Mucosa of rectum (tissue), 2 donors: ENCODE results near the gene ZCCHC14.
"Not testable (repeated sequence)": the region's sequence is repeated elsewhere in the genome, so short reads cannot be mapped to it uniquely, and the experiment has no call there.

Experiments used
- H3K27ac ChIP-seq, 2 donors: one replicate each; pipeline ENCODE4 v1.7.0; 2013; ENCODE audit warnings: inconsistent platforms in 2 of 2, low read depth in 2 of 2, low read length in 2 of 2
- H3K27me3 ChIP-seq, 2 donors: one replicate each; pipeline ENCODE4 v1.7.0; 2013; ENCODE audit warnings: low read length in 2 of 2; ENCODE audit not compliant: control insufficient read depth in 2 of 2, insufficient read depth in 2 of 2
- H3K36me3 ChIP-seq, 2 donors: one replicate each; pipeline ENCODE4 v1.7.0; 2013; ENCODE audit warnings: low read length in 2 of 2; ENCODE audit not compliant: control insufficient read depth in 2 of 2, insufficient read depth in 2 of 2
- H3K4me1 ChIP-seq, 2 donors: one replicate each; pipeline ENCODE4 v1.7.0; 2013; ENCODE audit warnings: low read length in 2 of 2, mild to moderate bottlenecking in 1 of 2; ENCODE audit not compliant: control insufficient read depth in 2 of 2, insufficient read depth in 2 of 2
- H3K4me3 ChIP-seq, 2 donors: one replicate each; pipeline ENCODE4 v1.7.0; 2013; ENCODE audit warnings: low read length in 2 of 2
- H3K9ac ChIP-seq, 2 donors: one replicate each; pipeline ENCODE4 v1.7.0; 2013; ENCODE audit warnings: low read length in 2 of 2, low read depth in 1 of 2, mild to moderate bottlenecking in 1 of 2
- H3K9me3 ChIP-seq, 2 donors: one replicate each; pipeline ENCODE4 v1.7.0; 2013; ENCODE audit warnings: low read length in 2 of 2; ENCODE audit not compliant: control insufficient read depth in 2 of 2
- donor health status: healthy.
- donor health status: Normal muscosa, but diverticular disease.

Gene ZCCHC14

GRCh38 chr16:87489434-87490045, 3.3 kb downstream of the ZCCHC14 start:
- peak overlapping the region; percentile 26 to 75 for H3K4me3 ChIP-seq
- H3K9me3 ChIP-seq: no peaks in the 10 kb centered on the region
- peak overlapping the region; percentile 0 to 13 for H3K9ac ChIP-seq
- peak overlapping the region in 1 of 2 donors; percentile 44 for H3K27ac ChIP-seq
- no peaks in the 10 kb centered on the region for H3K27me3 ChIP-seq
- H3K4me1 ChIP-seq: peaks cover 35 to 67% of the 10 kb centered on the region in 2 donors
- no peaks in the 10 kb centered on the region for H3K36me3 ChIP-seq

GRCh38 chr16:87488960-87489359, 3.9 kb downstream of the ZCCHC14 start:
- H3K4me3 ChIP-seq, H3K27me3 ChIP-seq, H3K9ac ChIP-seq, H3K27ac ChIP-seq, H3K36me3 ChIP-seq, H3K9me3 ChIP-seq: not testable (repeated sequence)
- H3K4me1 ChIP-seq: peaks cover 35 to 73% of the 10 kb centered on the region in 2 donors

GRCh38 chr16:87487361-87487924, 5.4 kb downstream of the ZCCHC14 start:
- Histone ChIP-seq H3K4me3 (peak overlapping the region; percentile 56 to 65), H3K4me1 (peaks cover 30 to 68% of the 10 kb centered on the region in 2 donors), H3K9me3 (no peaks in the 10 kb centered on the region), H3K27me3 (no peaks in the 10 kb centered on the region), H3K36me3 (no peaks in the 10 kb centered on the region), H3K27ac (peak overlapping the region; percentile 45 to 66), H3K9ac (peak overlapping the region; percentile 5 to 12)

GRCh38 chr16:87486713-87487247, 6.0 kb downstream of the ZCCHC14 start:
- Histone ChIP-seq H3K9ac (no peak overlapping the region), H3K4me1 (peaks cover 30 to 67% of the 10 kb centered on the region in 2 donors), H3K36me3 (no peaks in the 10 kb centered on the region), H3K27ac (peak overlapping the region in 1 of 2 donors; percentile 45), H3K9me3 (no peaks in the 10 kb centered on the region), H3K4me3 (peak overlapping the region; percentile 56 to 65), H3K27me3 (no peaks in the 10 kb centered on the region)

- no peak overlapping the region for H3K4me3 ChIP-seq
- no peaks in the 10 kb centered on the region for H3K27me3 ChIP-seq
- no peaks in the 10 kb centered on the region for H3K9me3 ChIP-seq
- no peaks in the 10 kb centered on the region for H3K36me3 ChIP-seq
- no peak overlapping the region for H3K27ac ChIP-seq
- no peak overlapping the region for H3K9ac ChIP-seq
- peaks cover 27 to 62% of the 10 kb centered on the region in 2 donors for H3K4me1 ChIP-seq
These were observed 6.5 kb downstream of the ZCCHC14 start for GRCh38 chr16:87486282-87486681.

- not testable (repeated sequence) for H3K27me3 ChIP-seq
These were observed 7.0 kb downstream of the ZCCHC14 start for GRCh38 chr16:87485792-87486191.

GRCh38 chr16:87484487-87485331, 8.1 kb downstream of the ZCCHC14 start:
- no peaks in the 10 kb centered on the region for H3K9me3 ChIP-seq
- no peak overlapping the region for H3K9ac ChIP-seq
- peak overlapping the region in 1 of 2 donors; percentile 2 for H3K27ac ChIP-seq
- H3K4me1 ChIP-seq: peaks cover 18 to 48% of the 10 kb centered on the region in 2 donors
- no peak overlapping the region for H3K4me3 ChIP-seq
- no peaks in the 10 kb centered on the region for H3K27me3 ChIP-seq
- no peaks in the 10 kb centered on the region for H3K36me3 ChIP-seq

More at GRCh38 chr16:87485792-87486191, 7.0 kb downstream of the ZCCHC14 start:
- not testable (repeated sequence) for H3K9ac ChIP-seq, H3K4me3 ChIP-seq, H3K27ac ChIP-seq, H3K9me3 ChIP-seq, H3K36me3 ChIP-seq
- H3K4me1 ChIP-seq: peaks cover 23 to 57% of the 10 kb centered on the region in 2 donors

- H3K4me1 ChIP-seq: peaks cover 14 to 40% of the 10 kb centered on the region in 2 donors
- no peaks in the 10 kb centered on the region for H3K36me3 ChIP-seq
- H3K9me3 ChIP-seq: no peaks in the 10 kb centered on the region
- H3K4me3 ChIP-seq: no peak overlapping the region
- H3K27me3 ChIP-seq: no peaks in the 10 kb centered on the region
- H3K9ac ChIP-seq: no peak overlapping the region
- no peak overlapping the region for H3K27ac ChIP-seq
These were observed 9.3 kb downstream of the ZCCHC14 start for GRCh38 chr16:87483481-87483880.

GRCh38 chr16:87482670-87483069, 10.2 kb downstream of the ZCCHC14 start:
- not testable (repeated sequence) for H3K36me3 ChIP-seq, H3K9me3 ChIP-seq, H3K4me3 ChIP-seq, H3K27ac ChIP-seq, H3K27me3 ChIP-seq, H3K9ac ChIP-seq
- H3K4me1 ChIP-seq: peaks cover 14 to 36% of the 10 kb centered on the region in 2 donors

GRCh38 chr16:87482266-87482665, 10.6 kb downstream of the ZCCHC14 start:
- Histone ChIP-seq H3K4me3 (no peak overlapping the region), H3K4me1 (peaks cover 14 to 32% of the 10 kb centered on the region in 2 donors), H3K36me3 (no peaks in the 10 kb centered on the region), H3K9me3 (no peaks in the 10 kb centered on the region), H3K9ac (no peak overlapping the region), H3K27me3 (no peaks in the 10 kb centered on the region), H3K27ac (no peak overlapping the region)
